GOT3 (cell line): ENCODE results near the gene S100A6.
"Not testable (repeated sequence)": the region's sequence is repeated elsewhere in the genome, so short reads cannot be mapped to it uniquely, and the experiment has no call there.

Experiments used
- DNase-seq: peaks from one replicate; lab custom pipeline; 2025; ENCODE audit warnings: mixed read lengths; lab: John Stamatoyannopoulos, UW

S100A6 gene

GRCh38 chr1:153531638-153532037 is 4.2 kb downstream of the S100A6 start:
- DNase-seq = no peak

GRCh38 chr1:153527683-153528040 is 8.1 kb downstream of the S100A6 start:
- no peak for DNase-seq

GRCh38 chr1:153527023-153527682 is 8.6 kb downstream of the S100A6 start:
- no peak for DNase-seq

GRCh38 chr1:153526132-153526543 is 9.7 kb downstream of the S100A6 start:
- DNase-seq = no peak

GRCh38 chr1:153525088-153525728 is 10.6 kb downstream of the S100A6 start:
- no peak for DNase-seq

- not testable (repeated sequence) for DNase-seq
Measured at GRCh38 chr1:153522353-153523048, 13.3 kb downstream of the S100A6 start.

GRCh38 chr1:153521808-153522207 is 14.0 kb downstream of the S100A6 start:
- not testable (repeated sequence) for DNase-seq

- DNase-seq = no peak
Measured at GRCh38 chr1:153520818-153521476, 14.8 kb downstream of the S100A6 start.

GRCh38 chr1:153520137-153520691 is 15.6 kb downstream of the S100A6 start:
- not testable (repeated sequence) for DNase-seq

- no peak for DNase-seq
Measured at GRCh38 chr1:153519242-153519641, 16.5 kb downstream of the S100A6 start.

GRCh38 chr1:153515504-153516394 is 20.0 kb downstream of the S100A6 start:
- no peak for DNase-seq

- no peak for DNase-seq
Measured at GRCh38 chr1:153513666-153514065, 22.1 kb downstream of the S100A6 start.

GRCh38 chr1:153513023-153513422 is 22.8 kb downstream of the S100A6 start:
- DNase-seq = no peak

GRCh38 chr1:153510984-153511410 is 24.8 kb downstream of the S100A6 start:
- DNase-seq = no peak

GRCh38 chr1:153509729-153510354 is 25.9 kb downstream of the S100A6 start:
- no peak for DNase-seq

GRCh38 chr1:153509036-153509435 is 26.8 kb downstream of the S100A6 start:
- no peak for DNase-seq

- DNase-seq = no peak
Measured at GRCh38 chr1:153507926-153508583, 27.7 kb downstream of the S100A6 start.

GRCh38 chr1:153506831-153507413 is 28.9 kb downstream of the S100A6 start:
- peak; percentile 53 for DNase-seq

- no peak for DNase-seq
Measured at GRCh38 chr1:153506386-153506785, 29.4 kb downstream of the S100A6 start.

- DNase-seq = no peak
Measured at GRCh38 chr1:153505576-153505975, 30.2 kb downstream of the S100A6 start.
